HCT116 (cell line): ENCODE measurements around the gene P2RX5. TPM values are rescaled to one million over a fixed set of nuclear protein-coding genes. Genes with fewer than 3 reads are reported as not detected.

Source experiments
- ATAC-seq: fragments of 200-7000 bp; cut with Tn5 transposase; 2 replicates; pipeline ENCODE4 v1.9.1; 2020; ENCODE audit warnings: mild to moderate bottlenecking, moderate library complexity
- BruUV-seq: library from RNA; stranded (reverse); fragments of 400-500 nt; replicated peaks from 2 replicates; lab custom pipeline; 2021; lab: Mats Ljungman, UMichigan
- CTCF ChIA-PET: fragments of 300-600 bp; sonication (Branson Sonifier 250); formaldehyde crosslinking; loops from one replicate; lab custom pipeline; 2021; ENCODE audit warnings: antibody characterized with exemption; lab: Charles Lee
- POLR2A ChIA-PET: fragments of 300-600, 350-600 bp; sonication (Branson Sonifier 250); formaldehyde crosslinking; loops from one replicate; lab custom pipeline; 2021; ENCODE audit warnings: antibody characterized with exemption; lab: Charles Lee
- RAD21 ChIA-PET, 2 experiments: fragments of 300-600 bp; sonication (Branson Sonifier 250); formaldehyde crosslinking; loops; one replicate each; lab custom pipeline; 2023; ENCODE audit warnings: low total read pairs in 2 of 2; ENCODE audit not compliant: uncharacterized antibody in 2 of 2, unreplicated experiment in 2 of 2, low non-redundant PET in 1 of 2; lab: Charles Lee
- DNase-seq: peaks from one replicate; pipeline ENCODE4 v3.0.0-alpha.2; 2010; ENCODE audit warnings: low read depth, low spot score
- H2AFZ ChIP-seq: fragments of 200-600 bp; shearing (Covaris generic), sonication (generic); 2 replicates; pipeline ENCODE4 v1.6.1; 2017; ENCODE audit warnings: low read depth, mixed run types, mixed read lengths, antibody characterized with exemption, low read length; ENCODE audit not compliant: poor library complexity, severe bottlenecking
- H3K27ac ChIP-seq: 2 replicates; pipeline ENCODE4 v1.5.1; 2012; ENCODE audit warnings: low read depth, low read length
- H3K27me3 ChIP-seq: fragments of 200-600 bp; sonication (generic); 2 replicates; pipeline ENCODE4 v1.6.1; 2016; ENCODE audit warnings: mixed run types, low read length, mixed read lengths; ENCODE audit not compliant: insufficient read depth
- H3K36me3 ChIP-seq, 2 experiments: fragments of 200-500 bp in 1 of 2; fragments of 200-600 bp in 1 of 2; sonication (Bioruptor generic) in 1 of 2; sonication (generic) in 1 of 2; 2 replicates each; pipeline versions ENCODE4 v1.5.1 to v1.6.1; 2014 to 2016; ENCODE audit warnings: low read length in 2 of 2, inconsistent platforms in 1 of 2, mixed read lengths in 1 of 2, mixed run types in 1 of 2; ENCODE audit not compliant: insufficient read depth in 2 of 2, control insufficient read depth in 1 of 2
- H3K4me1 ChIP-seq, 2 experiments: fragments of 200-600 bp in 1 of 2; sonication (generic) in 1 of 2; 2 replicates each; pipeline versions ENCODE4 v1.5.1 to v1.6.1; 2012 to 2017; ENCODE audit warnings: low read length in 2 of 2, inconsistent platforms in 1 of 2, mild to moderate bottlenecking in 1 of 2, mixed read lengths in 1 of 2, mixed run types in 1 of 2, moderate library complexity in 1 of 2; ENCODE audit not compliant: insufficient read depth in 2 of 2, control insufficient read depth in 1 of 2
- H3K4me2 ChIP-seq: fragments of 200-600 bp; sonication (generic); 2 replicates; pipeline ENCODE4 v1.6.1; 2017; ENCODE audit warnings: mixed run types, low read length, mixed read lengths
- H3K4me3 ChIP-seq, 2 experiments: fragments of 200-600 bp in 1 of 2; sonication (generic) in 1 of 2; replicated peaks in 1 of 2; 2 replicates each; pipeline ENCODE4 v1.5.1; 2011 to 2016; ENCODE audit warnings: low read length in 2 of 2, control low read depth in 1 of 2, low read depth in 1 of 2, mild to moderate bottlenecking in 1 of 2, mixed read lengths in 1 of 2, mixed run types in 1 of 2
- H3K79me2 ChIP-seq: fragments of 200-600 bp; sonication (generic); 2 replicates; pipeline ENCODE4 v1.6.1; 2017; ENCODE audit warnings: mild to moderate bottlenecking, mixed run types, low read length, moderate library complexity, mixed read lengths; ENCODE audit not compliant: insufficient read depth
- H3K9ac ChIP-seq: fragments of 200-600 bp; sonication (generic); 2 replicates; pipeline ENCODE4 v1.6.1; 2016; ENCODE audit warnings: low read length, mixed read lengths
- H3K9me2 ChIP-seq: fragments of 200-600 bp; sonication (generic), shearing (Covaris generic); 2 replicates; pipeline ENCODE4 v1.6.1; 2017; ENCODE audit warnings: mixed run types, mild to moderate bottlenecking, moderate library complexity; ENCODE audit not compliant: insufficient read depth
- H3K9me3 ChIP-seq, 2 experiments: fragments of 200-500 bp in 1 of 2; fragments of 200-600 bp in 1 of 2; sonication (Bioruptor generic) in 1 of 2; sonication (generic) in 1 of 2; 2 replicates each; pipeline ENCODE4 v1.6.1; 2014 to 2017; ENCODE audit warnings: low read length in 2 of 2, mixed read lengths in 2 of 2, inconsistent platforms in 1 of 2, low read depth in 1 of 2, mild to moderate bottlenecking in 1 of 2, mixed run types in 1 of 2, moderate library complexity in 1 of 2; ENCODE audit not compliant: control insufficient read depth in 1 of 2, insufficient read depth in 1 of 2
- H4K20me1 ChIP-seq: fragments of 200-600 bp; sonication (generic), shearing (Covaris generic); 2 replicates; pipeline ENCODE4 v1.6.1; 2017; ENCODE audit warnings: mixed run types, mild to moderate bottlenecking, moderate library complexity; ENCODE audit not compliant: insufficient read depth
- CBX3 ChIP-seq: IDR thresholded peaks from 2 replicates; pipeline ENCODE4 v1.6.1; 2012; ENCODE audit warnings: low read depth
- CEBPB ChIP-seq: IDR thresholded peaks from 2 replicates; pipeline ENCODE4 v1.6.1; 2012; ENCODE audit warnings: low read depth
- EGR1 ChIP-seq: IDR thresholded peaks from 2 replicates; pipeline ENCODE4 v1.6.1; 2012; ENCODE audit warnings: low read depth
- EZH2 ChIP-seq: fragments of 200-600 bp; sonication (generic); IDR thresholded peaks from 2 replicates; pipeline ENCODE4 v1.6.1; 2017; ENCODE audit warnings: antibody characterized with exemption, mixed run types
- FOSL1 ChIP-seq: IDR thresholded peaks from 2 replicates; pipeline ENCODE4 v1.6.1; 2012; ENCODE audit warnings: low read depth
- POLR2A ChIP-seq: IDR thresholded peaks from 2 replicates; pipeline ENCODE4 v1.7.0; 2011; ENCODE audit warnings: borderline replicate concordance; ENCODE audit not compliant: insufficient read depth, insufficient read length; ENCODE audit errors: extremely low read depth
- POLR2AphosphoS5 ChIP-seq: IDR thresholded peaks from 2 replicates; pipeline ENCODE4 v1.6.1; 2011; ENCODE audit warnings: mild to moderate bottlenecking, low read depth, low read length, moderate library complexity
- RAD21 ChIP-seq: IDR thresholded peaks from 2 replicates; pipeline ENCODE4 v1.6.1; 2012; ENCODE audit warnings: low read depth, mild to moderate bottlenecking
- SP1 ChIP-seq: IDR thresholded peaks from 2 replicates; pipeline ENCODE4 v1.6.1; 2012; ENCODE audit warnings: low read depth
- ZFX ChIP-seq: fragments of 450-650 bp; IDR thresholded peaks from 2 replicates; pipeline ENCODE4 v1.6.1; 2017
- intact Hi-C: fragments of 100-400 bp; cut with micrococcal nuclease; formaldehyde crosslinking; loops from 2 replicates; pipeline ENCODE4 v1.10.0; 2022
- total RNA-seq: library from RNA; stranded (reverse); gene quantifications from one replicate; pipeline ENCODE4 v1.2.1, GENCODE V29; 2021; ENCODE audit not compliant: unreplicated experiment
- TF ChIP-seq, protein P1 (sequence below): IDR thresholded peaks from 2 replicates; pipeline ENCODE4 v1.6.1; 2012
- TF ChIP-seq, protein P2 (sequence below), 3 experiments: fragments of 200-600 bp in 1 of 3; sonication (generic) in 1 of 3; IDR thresholded peaks in 2 of 3; conservative IDR thresholded peaks in 1 of 3; 2 replicates each; pipeline ENCODE4 v1.5.1; 2012 to 2017; ENCODE audit warnings: low read depth in 2 of 3, low read length in 2 of 3, antibody characterized with exemption in 1 of 3, borderline replicate concordance in 1 of 3, control low read depth in 1 of 3, mild to moderate bottlenecking in 1 of 3, mixed read lengths in 1 of 3, mixed run types in 1 of 3, moderate library complexity in 1 of 3; ENCODE audit not compliant: insufficient read depth in 1 of 3
- TF ChIP-seq, protein P3 (sequence below): IDR thresholded peaks from 2 replicates; pipeline ENCODE4 v1.6.1; 2011; ENCODE audit warnings: mild to moderate bottlenecking, low read length, moderate library complexity; ENCODE audit not compliant: insufficient replicate concordance; ENCODE audit errors: extremely low read depth
- TF ChIP-seq, protein P4 (sequence below): IDR thresholded peaks from 2 replicates; pipeline ENCODE4 v1.6.1; 2012; ENCODE audit warnings: low read depth

The P2RX5 gene
- total RNA-seq, 1 experiment from 2014 or later = 9.0 TPM

DNA sequence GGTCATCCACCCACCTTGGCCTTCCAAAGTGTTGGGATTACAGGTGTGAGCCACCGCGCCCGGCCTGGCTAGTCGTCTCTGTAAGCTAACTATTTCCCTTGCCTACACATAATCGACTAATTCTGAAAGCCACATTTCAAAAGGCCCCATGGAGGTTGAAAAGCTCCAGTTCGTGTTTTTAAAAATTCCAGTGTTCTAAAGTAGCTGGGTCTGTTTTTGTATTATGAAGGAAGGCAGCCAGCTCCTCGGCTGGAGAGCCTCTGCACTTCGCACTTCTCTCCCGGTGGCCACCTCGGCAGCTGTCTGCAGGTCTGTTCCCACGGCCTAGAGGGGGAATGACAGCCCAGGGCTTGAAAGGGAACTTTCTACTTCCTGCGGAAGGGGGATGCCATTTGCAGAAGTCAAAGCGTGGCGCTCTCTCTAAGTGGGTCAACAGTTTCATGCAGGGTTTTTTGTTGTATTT, 44.7 kb upstream of the P2RX5 start:
- no peaks in the 10 kb centered on the region for H3K9me3 ChIP-seq
- DNase-seq (no peak), ATAC-seq (no peak)
- peaks cover 2 to 21% of the 10 kb centered on the region in 2 experiments; a peak in 3 of 4 replicates for H3K4me1 ChIP-seq
- BruUV-seq = no TSS peak
- no peak for TF ChIP-seq FOSL1
- TF ChIP-seq POLR2AphosphoS5 = no peak
- TF ChIP-seq, protein P1, sequence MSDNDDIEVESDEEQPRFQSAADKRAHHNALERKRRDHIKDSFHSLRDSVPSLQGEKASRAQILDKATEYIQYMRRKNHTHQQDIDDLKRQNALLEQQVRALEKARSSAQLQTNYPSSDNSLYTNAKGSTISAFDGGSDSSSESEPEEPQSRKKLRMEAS = no peak
- TF ChIP-seq POLR2A = no peak
- TF ChIP-seq EZH2 = no peak
- no peak for TF ChIP-seq SP1
- TF ChIP-seq CEBPB = no peak
- TF ChIP-seq ZFX = no peak
- no peak for TF ChIP-seq RAD21
- TF ChIP-seq EGR1 = no peak
- TF ChIP-seq, protein P2, sequence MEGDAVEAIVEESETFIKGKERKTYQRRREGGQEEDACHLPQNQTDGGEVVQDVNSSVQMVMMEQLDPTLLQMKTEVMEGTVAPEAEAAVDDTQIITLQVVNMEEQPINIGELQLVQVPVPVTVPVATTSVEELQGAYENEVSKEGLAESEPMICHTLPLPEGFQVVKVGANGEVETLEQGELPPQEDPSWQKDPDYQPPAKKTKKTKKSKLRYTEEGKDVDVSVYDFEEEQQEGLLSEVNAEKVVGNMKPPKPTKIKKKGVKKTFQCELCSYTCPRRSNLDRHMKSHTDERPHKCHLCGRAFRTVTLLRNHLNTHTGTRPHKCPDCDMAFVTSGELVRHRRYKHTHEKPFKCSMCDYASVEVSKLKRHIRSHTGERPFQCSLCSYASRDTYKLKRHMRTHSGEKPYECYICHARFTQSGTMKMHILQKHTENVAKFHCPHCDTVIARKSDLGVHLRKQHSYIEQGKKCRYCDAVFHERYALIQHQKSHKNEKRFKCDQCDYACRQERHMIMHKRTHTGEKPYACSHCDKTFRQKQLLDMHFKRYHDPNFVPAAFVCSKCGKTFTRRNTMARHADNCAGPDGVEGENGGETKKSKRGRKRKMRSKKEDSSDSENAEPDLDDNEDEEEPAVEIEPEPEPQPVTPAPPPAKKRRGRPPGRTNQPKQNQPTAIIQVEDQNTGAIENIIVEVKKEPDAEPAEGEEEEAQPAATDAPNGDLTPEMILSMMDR (IDR thresholded peaks at IDR 0.05 in 2 of 3, conservative IDR thresholded peaks at IDR 0.05 in 1 of 3; ENCODE audit: borderline replicate concordance in 1 of 3, insufficient read depth in 1 of 3, low read depth in 2 of 3, low read length in 2 of 3) = no peak
- no peak for TF ChIP-seq CBX3
- TF ChIP-seq, protein P3, sequence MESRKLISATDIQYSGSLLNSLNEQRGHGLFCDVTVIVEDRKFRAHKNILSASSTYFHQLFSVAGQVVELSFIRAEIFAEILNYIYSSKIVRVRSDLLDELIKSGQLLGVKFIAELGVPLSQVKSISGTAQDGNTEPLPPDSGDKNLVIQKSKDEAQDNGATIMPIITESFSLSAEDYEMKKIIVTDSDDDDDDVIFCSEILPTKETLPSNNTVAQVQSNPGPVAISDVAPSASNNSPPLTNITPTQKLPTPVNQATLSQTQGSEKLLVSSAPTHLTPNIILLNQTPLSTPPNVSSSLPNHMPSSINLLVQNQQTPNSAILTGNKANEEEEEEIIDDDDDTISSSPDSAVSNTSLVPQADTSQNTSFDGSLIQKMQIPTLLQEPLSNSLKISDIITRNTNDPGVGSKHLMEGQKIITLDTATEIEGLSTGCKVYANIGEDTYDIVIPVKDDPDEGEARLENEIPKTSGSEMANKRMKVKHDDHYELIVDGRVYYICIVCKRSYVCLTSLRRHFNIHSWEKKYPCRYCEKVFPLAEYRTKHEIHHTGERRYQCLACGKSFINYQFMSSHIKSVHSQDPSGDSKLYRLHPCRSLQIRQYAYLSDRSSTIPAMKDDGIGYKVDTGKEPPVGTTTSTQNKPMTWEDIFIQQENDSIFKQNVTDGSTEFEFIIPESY = no peak
- TF ChIP-seq, protein P4, sequence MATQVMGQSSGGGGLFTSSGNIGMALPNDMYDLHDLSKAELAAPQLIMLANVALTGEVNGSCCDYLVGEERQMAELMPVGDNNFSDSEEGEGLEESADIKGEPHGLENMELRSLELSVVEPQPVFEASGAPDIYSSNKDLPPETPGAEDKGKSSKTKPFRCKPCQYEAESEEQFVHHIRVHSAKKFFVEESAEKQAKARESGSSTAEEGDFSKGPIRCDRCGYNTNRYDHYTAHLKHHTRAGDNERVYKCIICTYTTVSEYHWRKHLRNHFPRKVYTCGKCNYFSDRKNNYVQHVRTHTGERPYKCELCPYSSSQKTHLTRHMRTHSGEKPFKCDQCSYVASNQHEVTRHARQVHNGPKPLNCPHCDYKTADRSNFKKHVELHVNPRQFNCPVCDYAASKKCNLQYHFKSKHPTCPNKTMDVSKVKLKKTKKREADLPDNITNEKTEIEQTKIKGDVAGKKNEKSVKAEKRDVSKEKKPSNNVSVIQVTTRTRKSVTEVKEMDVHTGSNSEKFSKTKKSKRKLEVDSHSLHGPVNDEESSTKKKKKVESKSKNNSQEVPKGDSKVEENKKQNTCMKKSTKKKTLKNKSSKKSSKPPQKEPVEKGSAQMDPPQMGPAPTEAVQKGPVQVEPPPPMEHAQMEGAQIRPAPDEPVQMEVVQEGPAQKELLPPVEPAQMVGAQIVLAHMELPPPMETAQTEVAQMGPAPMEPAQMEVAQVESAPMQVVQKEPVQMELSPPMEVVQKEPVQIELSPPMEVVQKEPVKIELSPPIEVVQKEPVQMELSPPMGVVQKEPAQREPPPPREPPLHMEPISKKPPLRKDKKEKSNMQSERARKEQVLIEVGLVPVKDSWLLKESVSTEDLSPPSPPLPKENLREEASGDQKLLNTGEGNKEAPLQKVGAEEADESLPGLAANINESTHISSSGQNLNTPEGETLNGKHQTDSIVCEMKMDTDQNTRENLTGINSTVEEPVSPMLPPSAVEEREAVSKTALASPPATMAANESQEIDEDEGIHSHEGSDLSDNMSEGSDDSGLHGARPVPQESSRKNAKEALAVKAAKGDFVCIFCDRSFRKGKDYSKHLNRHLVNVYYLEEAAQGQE = no peak
- ChIA-PET CTCF (no interaction called here), POLR2A (no interaction called here), RAD21 (no interaction called here)
- H3K4me3 ChIP-seq = no peak overlapping the region
- no peak overlapping the region for H2AFZ ChIP-seq
- no peaks in the 10 kb centered on the region for H3K27me3 ChIP-seq
- H3K79me2 ChIP-seq = no peaks in the 10 kb centered on the region
- intact Hi-C loops = no loop called here
- H4K20me1 ChIP-seq = no peaks in the 10 kb centered on the region
- H3K27ac ChIP-seq = no peak overlapping the region
- no peak overlapping the region for H3K9ac ChIP-seq
- H3K36me3 ChIP-seq = no peaks in the 10 kb centered on the region
- H3K4me2 ChIP-seq = no peak overlapping the region
- no peaks in the 10 kb centered on the region for H3K9me2 ChIP-seq
